Measurements from ENCODE around the gene MCM3AP.

Gene MCM3AP

GRCh38 chr21:46189213-46189958 is 96.0 kb downstream of the MCM3AP start:
- in situ Hi-C loops (cut with MboI; ENCODE audit: low sequenced_read_pairs), result no loop called here

- in situ Hi-C loops (cut with MboI; ENCODE audit: low sequenced_read_pairs), result no loop called here
Measured at GRCh38 chr21:46188226-46189212, 96.9 kb downstream of the MCM3AP start.

DNA sequence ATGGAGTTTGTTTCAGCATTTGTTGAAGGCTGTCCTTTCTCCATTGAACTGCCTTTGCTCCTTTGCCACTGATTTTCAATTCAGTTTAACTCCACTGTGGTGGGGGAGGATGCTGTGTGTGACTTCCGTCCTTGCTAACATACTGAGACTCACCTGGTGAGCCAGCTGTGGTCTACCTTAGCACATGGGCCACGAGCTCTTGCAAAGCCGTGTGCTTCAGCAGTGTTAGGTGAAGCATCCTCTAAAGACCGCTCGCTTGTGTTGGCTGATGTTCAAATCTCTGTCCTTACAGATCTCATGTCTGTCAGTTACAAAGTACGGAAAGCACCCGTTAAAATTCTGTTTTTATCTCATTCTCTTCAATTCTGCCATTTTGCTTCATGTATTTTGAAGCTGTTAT is 97.6 kb downstream of the MCM3AP start:
- in situ Hi-C loops (cut with MboI; ENCODE audit: low sequenced_read_pairs), result no loop called here

GRCh38 chr21:46187261-46187660 is 98.2 kb downstream of the MCM3AP start:
- in situ Hi-C loops (cut with MboI; ENCODE audit: low sequenced_read_pairs), result no loop called here

DNA sequence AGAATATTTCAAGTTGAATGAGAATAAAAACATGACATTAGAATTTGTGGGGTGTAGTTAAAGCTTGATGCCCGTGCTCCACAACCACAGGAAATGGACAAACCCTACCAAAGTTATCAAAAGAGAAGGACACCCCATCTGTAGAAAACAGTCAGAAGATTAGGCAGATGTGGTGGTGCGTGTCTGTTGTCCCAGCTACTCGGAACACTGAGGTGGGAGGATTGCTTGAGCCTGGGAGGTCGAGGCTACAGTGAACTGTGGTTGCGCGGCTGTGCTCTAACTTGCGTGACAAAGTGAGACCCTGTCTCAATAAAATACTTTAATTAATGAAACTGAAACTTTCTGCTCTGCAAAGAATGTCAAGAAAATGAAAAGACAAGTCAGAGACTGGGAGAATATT is 99.7 kb downstream of the MCM3AP start:
- in situ Hi-C loops (cut with MboI; ENCODE audit: low sequenced_read_pairs), result no loop called here

Measured in HL-60/S4 (cell line).